Fibroblast of lung (primary cell): Measurements from ENCODE around the gene COX4I1. TPM values are rescaled to one million over a fixed set of nuclear protein-coding genes. Genes with fewer than 3 reads are reported as not detected.
A peak's percentile ranks its signal among the peaks of the same experiment; 100 is the strongest.

Experiments
- DNase-seq, 2 donors: peaks; one replicate each; pipeline versions ENCODE4 v3.0.0 to v3.0.0-alpha.2; 2010; ENCODE audit warnings: low read depth in 2 of 2
- H2AFZ ChIP-seq: 2 replicates; pipeline ENCODE4 v1.5.1; 2012; ENCODE audit warnings: low read length, control low read depth, inconsistent platforms
- H3K27ac ChIP-seq: 2 replicates; pipeline ENCODE4 v1.5.1; 2011; ENCODE audit warnings: low read length, control low read depth; ENCODE audit not compliant: insufficient read depth
- H3K27me3 ChIP-seq: 2 replicates; pipeline ENCODE4 v1.5.1; 2011; ENCODE audit warnings: mild to moderate bottlenecking, low read length; ENCODE audit not compliant: control insufficient read depth, insufficient read depth
- H3K36me3 ChIP-seq: 2 replicates; pipeline ENCODE4 v1.5.1; 2011; ENCODE audit warnings: low read length; ENCODE audit not compliant: control insufficient read depth, insufficient read depth
- H3K4me1 ChIP-seq: 2 replicates; pipeline ENCODE4 v1.5.1; 2011; ENCODE audit warnings: low read length; ENCODE audit not compliant: control insufficient read depth, insufficient read depth; ENCODE audit errors: extremely low read depth
- H3K4me2 ChIP-seq: 2 replicates; pipeline ENCODE4 v1.5.1; 2011; ENCODE audit warnings: low read length, control low read depth; ENCODE audit not compliant: insufficient read depth; ENCODE audit errors: extremely low read depth
- H3K4me3 ChIP-seq, 4 experiments: fragments of 200-600 bp in 1 of 4; sonication (generic) in 1 of 4; replicated peaks in 1 of 4; 2 replicates each; pipeline ENCODE4 v1.5.1; 2011 to 2016; ENCODE audit warnings: low read length in 4 of 4, low read depth in 3 of 4, mild to moderate bottlenecking in 3 of 4, control low read depth in 2 of 4, inconsistent platforms in 1 of 4, mixed read lengths in 1 of 4; ENCODE audit not compliant: insufficient read depth in 1 of 4; ENCODE audit errors: control extremely low read depth in 1 of 4
- H3K79me2 ChIP-seq: 2 replicates; pipeline ENCODE4 v1.5.1; 2012; ENCODE audit warnings: mild to moderate bottlenecking, low read length, inconsistent platforms; ENCODE audit not compliant: control insufficient read depth, insufficient read depth
- H3K9ac ChIP-seq: 2 replicates; pipeline ENCODE4 v1.5.1; 2011; ENCODE audit warnings: mild to moderate bottlenecking, low read length, control low read depth; ENCODE audit not compliant: insufficient read depth
- H3K9me3 ChIP-seq: 2 replicates; pipeline ENCODE4 v1.5.1; 2012; ENCODE audit warnings: low read depth, low read length; ENCODE audit not compliant: control insufficient read depth, insufficient read depth
- H4K20me1 ChIP-seq: 2 replicates; pipeline ENCODE4 v1.5.1; 2011; ENCODE audit warnings: low read length; ENCODE audit not compliant: control insufficient read depth, insufficient read depth; ENCODE audit errors: extremely low read depth
- CTCF ChIP-seq, 2 donors: IDR thresholded peaks in 1 of 2; conservative IDR thresholded peaks in 1 of 2; 1 replicate in 1 of 2; 2 replicates in 1 of 2; pipeline ENCODE4 v1.5.1; 2011 to 2012; ENCODE audit warnings: low read length in 2 of 2, control low read depth in 1 of 2, inconsistent platforms in 1 of 2, low read depth in 1 of 2, mild to moderate bottlenecking in 1 of 2
- EZH2 ChIP-seq: IDR thresholded peaks from 2 replicates; pipeline ENCODE4 v1.5.1; 2012; ENCODE audit warnings: low read length, control low read depth, mild to moderate bottlenecking; ENCODE audit errors: missing control alignments
- polyA plus RNA-seq, 2 donors: library from polyadenylated mRNA; depleted of rRNA in 1 of 2; stranded (reverse) in 1 of 2; unstranded in 1 of 2; fragments of >200 nt; gene quantifications; 2 replicates each; pipeline ENCODE4 v1.2.1, GENCODE V29; 2011 to 2012; ENCODE audit warnings: missing spikeins in 1 of 2
- total RNA-seq: library from RNA; depleted of rRNA; stranded (reverse); fragments of >200 nt; gene quantifications from 2 replicates; pipeline ENCODE4 v1.2.1, GENCODE V29; 2014

COX4I1 gene
- total and polyA plus RNA-seq, 2 donors (not counting 1 experiment from before 2014, with no cell fraction given) = 442 to 653 TPM

GRCh38 chr16:85780281-85780680 is 19.2 kb upstream of the COX4I1 start:
- no peaks in the 10 kb centered on the region for H3K27me3 ChIP-seq
- H3K4me3 ChIP-seq = no peak overlapping the region
- peaks cover 4% of the 10 kb centered on the region for H3K4me1 ChIP-seq
- no peak overlapping the region for H3K9ac ChIP-seq
- H3K36me3 ChIP-seq = peaks cover 19% of the 10 kb centered on the region
- DNase-seq = no peak
- peaks cover 9% of the 10 kb centered on the region for H3K79me2 ChIP-seq
- TF ChIP-seq CTCF (conservative IDR thresholded peaks at IDR 0.05 in 1 of 2, IDR thresholded peaks at IDR 0.05 in 1 of 2; ENCODE audit: low read depth in 1 of 2, low read length in 2 of 2) (no peak), EZH2 (no peak)
- H2AFZ ChIP-seq = no peak overlapping the region
- no peak overlapping the region for H3K27ac ChIP-seq
- H4K20me1 ChIP-seq = no peaks in the 10 kb centered on the region
- H3K4me2 ChIP-seq = no peak overlapping the region
- H3K9me3 ChIP-seq = no peaks in the 10 kb centered on the region

- no peak overlapping the region for H3K9ac ChIP-seq
- peaks cover 6% of the 10 kb centered on the region for H3K4me1 ChIP-seq
- no peak overlapping the region for H3K4me3 ChIP-seq
- H3K27ac ChIP-seq = no peak overlapping the region
- H3K79me2 ChIP-seq = peaks cover 9% of the 10 kb centered on the region
- DNase-seq = no peak
- H4K20me1 ChIP-seq = no peaks in the 10 kb centered on the region
- no peak for TF ChIP-seq CTCF (conservative IDR thresholded peaks at IDR 0.05 in 1 of 2, IDR thresholded peaks at IDR 0.05 in 1 of 2; ENCODE audit: low read depth in 1 of 2, low read length in 2 of 2)
- no peak overlapping the region for H3K4me2 ChIP-seq
- no peaks in the 10 kb centered on the region for H3K27me3 ChIP-seq
- H3K9me3 ChIP-seq = no peaks in the 10 kb centered on the region
- peaks cover 19% of the 10 kb centered on the region for H3K36me3 ChIP-seq
- no peak overlapping the region for H2AFZ ChIP-seq
These were observed 18.3 kb upstream of the COX4I1 start for GRCh38 chr16:85781156-85781555.

GRCh38 chr16:85781695-85782370 is 17.7 kb upstream of the COX4I1 start:
- DNase-seq = peak; percentile 81 to 82
- Histone ChIP-seq H3K27ac (peak overlapping the region; percentile 58), H4K20me1 (no peaks in the 10 kb centered on the region), H3K27me3 (no peaks in the 10 kb centered on the region), H3K4me2 (no peak overlapping the region), H3K79me2 (peaks cover 12% of the 10 kb centered on the region), H3K9me3 (no peaks in the 10 kb centered on the region), H3K9ac (no peak overlapping the region), H3K4me1 (peaks cover 10% of the 10 kb centered on the region), H3K36me3 (peaks cover 23% of the 10 kb centered on the region), H2AFZ (no peak overlapping the region), H3K4me3 (no peak overlapping the region)
- TF ChIP-seq EZH2 (no peak), CTCF (conservative IDR thresholded peaks at IDR 0.05 in 1 of 2, IDR thresholded peaks at IDR 0.05 in 1 of 2; ENCODE audit: low read depth in 1 of 2, low read length in 2 of 2) (no peak)
